MM.1S (cell line): Measurements from ENCODE around the gene SMAP1.

Experiments
- EZH2 ChIP-seq: fragments of 300-600 bp; sonication (generic); optimal IDR thresholded peaks from 2 replicates; pipeline ENCODE3; 2017; ENCODE audit warnings: low read depth, mild to moderate bottlenecking, antibody characterized with exemption, low read length, mixed read lengths
- EZH2phosphoT487 ChIP-seq: fragments of 300-600 bp; sonication (generic); IDR thresholded peaks from 2 replicates; pipeline ENCODE4 v1.6.1; 2018; ENCODE audit warnings: antibody characterized with exemption, low read length
- TF ChIP-seq, protein P1 (sequence below): fragments of 300-600 bp; sonication (generic); IDR thresholded peaks from 2 replicates; pipeline ENCODE4 v1.5.1; 2016; ENCODE audit warnings: antibody characterized with exemption, low read length, mixed read lengths

DNA sequence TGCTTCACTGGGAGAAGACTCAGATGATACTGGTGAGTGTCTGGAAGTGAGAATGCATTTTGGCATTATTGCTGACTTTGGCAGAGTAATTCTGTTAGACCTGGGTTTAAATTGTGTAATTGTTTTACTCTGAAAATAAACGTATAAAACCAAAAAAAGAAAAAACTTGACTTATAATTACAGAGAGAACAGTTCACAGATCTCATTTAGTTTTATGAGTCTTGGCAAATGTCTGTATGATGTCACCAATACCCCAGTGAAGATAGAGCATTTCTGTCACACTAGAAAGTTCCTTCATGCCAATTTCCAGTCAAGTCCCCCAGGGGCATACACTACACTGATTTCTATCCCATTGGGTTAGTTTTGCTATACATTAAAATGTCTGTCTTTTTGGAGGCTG, 67.3 kb downstream of the SMAP1 start:
- TF ChIP-seq, protein P1, sequence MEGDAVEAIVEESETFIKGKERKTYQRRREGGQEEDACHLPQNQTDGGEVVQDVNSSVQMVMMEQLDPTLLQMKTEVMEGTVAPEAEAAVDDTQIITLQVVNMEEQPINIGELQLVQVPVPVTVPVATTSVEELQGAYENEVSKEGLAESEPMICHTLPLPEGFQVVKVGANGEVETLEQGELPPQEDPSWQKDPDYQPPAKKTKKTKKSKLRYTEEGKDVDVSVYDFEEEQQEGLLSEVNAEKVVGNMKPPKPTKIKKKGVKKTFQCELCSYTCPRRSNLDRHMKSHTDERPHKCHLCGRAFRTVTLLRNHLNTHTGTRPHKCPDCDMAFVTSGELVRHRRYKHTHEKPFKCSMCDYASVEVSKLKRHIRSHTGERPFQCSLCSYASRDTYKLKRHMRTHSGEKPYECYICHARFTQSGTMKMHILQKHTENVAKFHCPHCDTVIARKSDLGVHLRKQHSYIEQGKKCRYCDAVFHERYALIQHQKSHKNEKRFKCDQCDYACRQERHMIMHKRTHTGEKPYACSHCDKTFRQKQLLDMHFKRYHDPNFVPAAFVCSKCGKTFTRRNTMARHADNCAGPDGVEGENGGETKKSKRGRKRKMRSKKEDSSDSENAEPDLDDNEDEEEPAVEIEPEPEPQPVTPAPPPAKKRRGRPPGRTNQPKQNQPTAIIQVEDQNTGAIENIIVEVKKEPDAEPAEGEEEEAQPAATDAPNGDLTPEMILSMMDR: no peak
- TF ChIP-seq EZH2 (no peak), EZH2phosphoT487 (no peak)
